ENCODE data around the gene JAM2.
A peak's percentile ranks its signal among the peaks of the same experiment; 100 is the strongest.
"Not testable (repeated sequence)": the region's sequence is repeated elsewhere in the genome, so short reads cannot be mapped to it uniquely, and the experiment has no call there.

Gene JAM2

GRCh38 chr21:25646474-25646873 lies 7.4 kb downstream of the JAM2 start:
- no peak for DNase-seq (ENCODE audit: low spot score)

- no peak for DNase-seq (ENCODE audit: low spot score)
These were observed 8.6 kb downstream of the JAM2 start for GRCh38 chr21:25647647-25648046.

- DNase-seq (ENCODE audit: low spot score), result no peak
These were observed 10.1 kb downstream of the JAM2 start for GRCh38 chr21:25649146-25649545.

GRCh38 chr21:25656412-25656811 lies 17.4 kb downstream of the JAM2 start:
- no peak for DNase-seq (ENCODE audit: low spot score)

- DNase-seq (ENCODE audit: low spot score), result no peak
These were observed 18.1 kb downstream of the JAM2 start for GRCh38 chr21:25657140-25657539.

- no peak for DNase-seq (ENCODE audit: low spot score)
These were observed 19.5 kb downstream of the JAM2 start for GRCh38 chr21:25658427-25659035.

GRCh38 chr21:25660233-25660632 lies 21.2 kb downstream of the JAM2 start:
- DNase-seq (ENCODE audit: low spot score), result no peak

- no peak for DNase-seq (ENCODE audit: low spot score)
These were observed 25.5 kb downstream of the JAM2 start for GRCh38 chr21:25664491-25664931.

GRCh38 chr21:25670726-25671125 lies 31.7 kb downstream of the JAM2 start:
- DNase-seq (ENCODE audit: low spot score), result no peak

- no peak for DNase-seq (ENCODE audit: low spot score)
These were observed 37.4 kb downstream of the JAM2 start for GRCh38 chr21:25676451-25676850.

GRCh38 chr21:25682382-25682781 lies 43.3 kb downstream of the JAM2 start:
- DNase-seq (ENCODE audit: low spot score), result no peak

GRCh38 chr21:25687787-25688186 lies 48.7 kb downstream of the JAM2 start:
- no peak for DNase-seq (ENCODE audit: low spot score)

- DNase-seq (ENCODE audit: low spot score), result no peak
These were observed 49.5 kb downstream of the JAM2 start for GRCh38 chr21:25688275-25689155.

GRCh38 chr21:25689226-25689625 lies 50.2 kb downstream of the JAM2 start:
- peak; percentile 4 for DNase-seq (ENCODE audit: low spot score)

GRCh38 chr21:25691976-25692375 lies 52.9 kb downstream of the JAM2 start:
- no peak for DNase-seq (ENCODE audit: low spot score)

- not testable (repeated sequence) for DNase-seq (ENCODE audit: low spot score)
These were observed 56.4 kb downstream of the JAM2 start for GRCh38 chr21:25695461-25695860.

GRCh38 chr21:25700741-25701140 lies 61.7 kb downstream of the JAM2 start:
- DNase-seq (ENCODE audit: low spot score), result no peak

- DNase-seq (ENCODE audit: low spot score), result no peak
These were observed 62.5 kb downstream of the JAM2 start for GRCh38 chr21:25701529-25701928.

- DNase-seq (ENCODE audit: low spot score), result peak; percentile 66
These were observed 69.5 kb downstream of the JAM2 start for GRCh38 chr21:25708467-25709065.

- no peak for DNase-seq (ENCODE audit: low spot score)
These were observed 70.7 kb downstream of the JAM2 start for GRCh38 chr21:25709684-25710265.

- no peak for DNase-seq (ENCODE audit: low spot score)
These were observed 71.5 kb downstream of the JAM2 start for GRCh38 chr21:25710550-25710949.

- DNase-seq (ENCODE audit: low spot score), result not testable (repeated sequence)
These were observed 75.0 kb downstream of the JAM2 start for GRCh38 chr21:25714066-25714465.

Data from RKO (cell line).